ENCODE data around the gene ASIP.

The ASIP gene

GRCh38 chr20:34274694-34275093, 33.5 kb downstream of the ASIP start:
- H4K20me1 ChIP-seq (ENCODE audit: insufficient read depth, low read length): no peaks in the 10 kb centered on the region
- TF ChIP-seq EZH2 (optimal IDR thresholded peaks at IDR 0.05; ENCODE audit: low read depth, low read length) (no peak), EZH2phosphoT487 (IDR thresholded peaks at IDR 0.05; ENCODE audit: low read length) (no peak), CTCF (IDR thresholded peaks at IDR 0.05; ENCODE audit: low read length) (no peak)
- H3F3A ChIP-seq (ENCODE audit: insufficient read depth, low read length): 0 out of 2 replicates have a peak, but pooled peaks cover 7% of the 10 kb centered on the region
- no peak overlapping the region for H3K27ac ChIP-seq (ENCODE audit: low read length)
- H3K36me3 ChIP-seq (replicated peaks; ENCODE audit: insufficient read depth, low read length): no peaks in the 10 kb centered on the region
- H3K9me2 ChIP-seq (replicated peaks; ENCODE audit: insufficient read depth, low read length): no peaks in the 10 kb centered on the region
- H3K9ac ChIP-seq (ENCODE audit: low read length): no peak overlapping the region
- no peak overlapping the region for H3K4me2 ChIP-seq (ENCODE audit: low read depth, low read length)
- no peak for DNase-seq
- no peaks in the 10 kb centered on the region for H3K27me3 ChIP-seq (replicated peaks; ENCODE audit: insufficient read depth, low read length)
- no peaks in the 10 kb centered on the region for H3K79me2 ChIP-seq (ENCODE audit: low read length)
- H3K9me3 ChIP-seq (replicated peaks; ENCODE audit: insufficient read depth, low read length): no peaks in the 10 kb centered on the region
- no peak overlapping the region for H2AFZ ChIP-seq (ENCODE audit: low read length)
- no peaks in the 10 kb centered on the region for H3K4me1 ChIP-seq (ENCODE audit: low read length)
- no peak overlapping the region for H3K4me3 ChIP-seq (ENCODE audit: low read length)

DNA sequence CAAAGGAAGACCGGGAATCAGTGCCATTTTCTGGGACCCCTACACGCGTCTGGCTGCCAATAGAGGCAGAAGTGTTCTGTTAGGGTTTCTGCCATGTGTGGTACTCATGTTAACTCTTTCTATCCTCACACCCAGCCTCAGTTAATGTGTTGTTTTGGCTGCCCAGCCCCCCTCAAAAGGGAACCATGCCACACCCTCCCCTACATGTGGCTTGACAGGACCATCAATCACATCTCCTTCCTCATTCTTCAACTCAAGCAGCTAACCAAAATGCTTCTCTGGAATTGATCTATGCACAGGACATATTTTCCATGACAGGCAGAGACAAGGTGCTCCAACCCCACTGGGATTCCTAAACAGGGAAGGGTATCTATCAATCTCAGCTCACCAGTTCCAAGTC, 40.0 kb downstream of the ASIP start:
- Histone ChIP-seq H3K4me1 (ENCODE audit: low read length) (no peaks in the 10 kb centered on the region), H2AFZ (ENCODE audit: low read length) (no peak overlapping the region), H3K79me2 (ENCODE audit: low read length) (no peaks in the 10 kb centered on the region), H3K9me3 (replicated peaks; ENCODE audit: insufficient read depth, low read length) (no peaks in the 10 kb centered on the region), H3F3A (ENCODE audit: insufficient read depth, low read length) (no peaks in the 10 kb centered on the region), H3K4me2 (ENCODE audit: low read depth, low read length) (no peak overlapping the region), H3K27ac (ENCODE audit: low read length) (no peak overlapping the region), H3K9ac (ENCODE audit: low read length) (no peak overlapping the region), H3K36me3 (replicated peaks; ENCODE audit: insufficient read depth, low read length) (peaks cover 5% of the 10 kb centered on the region; the same call in 1 of the 2 replicates), H3K9me2 (replicated peaks; ENCODE audit: insufficient read depth, low read length) (no peaks in the 10 kb centered on the region), H4K20me1 (ENCODE audit: insufficient read depth, low read length) (no peaks in the 10 kb centered on the region), H3K4me3 (ENCODE audit: low read length) (no peak overlapping the region), H3K27me3 (replicated peaks; ENCODE audit: insufficient read depth, low read length) (no peaks in the 10 kb centered on the region)
- TF ChIP-seq EZH2phosphoT487 (IDR thresholded peaks at IDR 0.05; ENCODE audit: low read length) (no peak), EZH2 (optimal IDR thresholded peaks at IDR 0.05; ENCODE audit: low read depth, low read length) (no peak)
- DNase-seq: no peak

GRCh38 chr20:34282041-34282440, 40.8 kb downstream of the ASIP start:
- no peaks in the 10 kb centered on the region for H4K20me1 ChIP-seq (ENCODE audit: insufficient read depth, low read length)
- no peak overlapping the region for H2AFZ ChIP-seq (ENCODE audit: low read length)
- no peaks in the 10 kb centered on the region for H3K9me2 ChIP-seq (replicated peaks; ENCODE audit: insufficient read depth, low read length)
- no peak for DNase-seq
- peaks cover 5% of the 10 kb centered on the region; the same call in 1 of the 2 replicates for H3K36me3 ChIP-seq (replicated peaks; ENCODE audit: insufficient read depth, low read length)
- no peaks in the 10 kb centered on the region for H3F3A ChIP-seq (ENCODE audit: insufficient read depth, low read length)
- H3K4me1 ChIP-seq (ENCODE audit: low read length): no peaks in the 10 kb centered on the region
- no peak overlapping the region for H3K4me3 ChIP-seq (ENCODE audit: low read length)
- no peak overlapping the region for H3K27ac ChIP-seq (ENCODE audit: low read length)
- no peaks in the 10 kb centered on the region for H3K27me3 ChIP-seq (replicated peaks; ENCODE audit: insufficient read depth, low read length)
- TF ChIP-seq EZH2phosphoT487 (IDR thresholded peaks at IDR 0.05; ENCODE audit: low read length) (no peak), EZH2 (optimal IDR thresholded peaks at IDR 0.05; ENCODE audit: low read depth, low read length) (no peak), CTCF (IDR thresholded peaks at IDR 0.05; ENCODE audit: low read length) (no peak)
- no peak overlapping the region for H3K9ac ChIP-seq (ENCODE audit: low read length)
- H3K9me3 ChIP-seq (replicated peaks; ENCODE audit: insufficient read depth, low read length): no peaks in the 10 kb centered on the region
- H3K4me2 ChIP-seq (ENCODE audit: low read depth, low read length): no peak overlapping the region
- no peaks in the 10 kb centered on the region for H3K79me2 ChIP-seq (ENCODE audit: low read length)

DNA sequence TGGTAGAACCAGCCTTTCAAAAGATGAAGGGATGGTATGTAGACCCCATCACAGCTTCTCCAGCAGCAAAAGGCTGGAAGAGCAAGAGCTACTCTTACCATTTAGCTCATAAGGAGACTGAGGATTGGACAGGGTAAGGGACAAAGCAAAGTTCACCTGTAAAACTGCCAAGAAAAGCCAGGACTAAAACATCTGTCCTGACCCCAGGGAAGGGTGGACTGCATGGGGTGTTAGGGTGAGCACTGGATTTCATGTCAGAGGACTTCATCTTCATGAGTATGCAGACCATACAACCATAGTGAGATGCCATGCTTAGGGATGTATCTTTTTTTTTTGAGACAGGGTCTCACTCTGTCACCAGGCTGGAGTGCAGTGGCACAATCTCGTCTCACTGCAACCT, 42.6 kb downstream of the ASIP start:
- Histone ChIP-seq H3K27me3 (replicated peaks; ENCODE audit: insufficient read depth, low read length) (no peaks in the 10 kb centered on the region), H3K4me2 (ENCODE audit: low read depth, low read length) (no peak overlapping the region), H4K20me1 (ENCODE audit: insufficient read depth, low read length) (no peaks in the 10 kb centered on the region), H3K4me1 (ENCODE audit: low read length) (no peaks in the 10 kb centered on the region), H3K4me3 (ENCODE audit: low read length) (no peak overlapping the region), H3K9me2 (replicated peaks; ENCODE audit: insufficient read depth, low read length) (no peaks in the 10 kb centered on the region), H2AFZ (ENCODE audit: low read length) (no peak overlapping the region), H3K27ac (ENCODE audit: low read length) (no peak overlapping the region), H3K79me2 (ENCODE audit: low read length) (no peaks in the 10 kb centered on the region), H3K36me3 (replicated peaks; ENCODE audit: insufficient read depth, low read length) (peaks cover 8% of the 10 kb centered on the region; the same call in 1 of the 2 replicates), H3K9ac (ENCODE audit: low read length) (no peak overlapping the region), H3F3A (ENCODE audit: insufficient read depth, low read length) (no peaks in the 10 kb centered on the region), H3K9me3 (replicated peaks; ENCODE audit: insufficient read depth, low read length) (no peaks in the 10 kb centered on the region)
- DNase-seq: no peak
- TF ChIP-seq EZH2phosphoT487 (IDR thresholded peaks at IDR 0.05; ENCODE audit: low read length) (no peak), EZH2 (optimal IDR thresholded peaks at IDR 0.05; ENCODE audit: low read depth, low read length) (no peak), CTCF (IDR thresholded peaks at IDR 0.05; ENCODE audit: low read length) (no peak)
